ENCODE results near the gene MIOS. TPM values are rescaled to one million over a fixed set of nuclear protein-coding genes. Genes with fewer than 3 reads are reported as not detected.
A peak's percentile ranks its signal among the peaks of the same experiment; 100 is the strongest.

Gene MIOS
- total RNA-seq, 1 experiment from 2014 or later: 31.6 TPM

DNA sequence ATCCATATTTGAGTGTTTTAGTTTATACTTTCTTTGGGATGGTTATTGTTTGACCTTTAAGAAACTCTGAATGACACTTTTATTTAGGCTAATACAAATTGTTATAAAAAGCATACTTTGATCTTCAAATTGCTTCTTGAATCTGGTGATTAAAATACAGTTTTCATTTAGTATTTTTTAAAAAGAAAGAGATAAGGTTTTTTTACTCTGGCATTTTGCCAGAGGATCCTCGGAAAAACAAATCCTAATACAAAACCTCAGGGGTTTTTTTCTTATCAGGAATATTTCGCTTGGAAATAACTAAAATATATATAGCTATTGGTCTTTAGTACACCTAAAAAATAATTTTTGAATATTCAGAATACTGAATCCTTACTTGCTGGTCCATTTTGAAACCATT lies 17.0 kb downstream of the MIOS start:
- no peak for DNase-seq (ENCODE audit: low read depth)

DNA sequence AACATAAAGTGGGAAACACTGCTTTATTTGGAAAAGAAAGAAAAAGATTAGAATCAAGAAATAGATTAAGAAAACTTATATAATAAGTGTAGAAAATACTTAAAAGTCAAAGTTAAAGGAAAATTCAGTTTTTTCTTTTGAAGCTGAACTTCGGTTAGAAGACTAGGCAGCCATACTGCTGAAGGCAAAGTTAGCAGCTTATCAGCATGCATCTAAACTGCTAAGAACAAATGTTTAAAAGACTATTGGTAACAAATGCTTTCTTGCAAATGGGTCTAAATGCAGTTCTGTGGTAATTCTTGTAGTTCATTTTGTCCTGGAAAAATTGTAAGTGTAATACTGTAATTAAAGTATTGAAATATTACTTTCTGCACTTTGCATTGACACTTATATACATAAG lies 18.0 kb downstream of the MIOS start:
- no peak for DNase-seq (ENCODE audit: low read depth)

DNA sequence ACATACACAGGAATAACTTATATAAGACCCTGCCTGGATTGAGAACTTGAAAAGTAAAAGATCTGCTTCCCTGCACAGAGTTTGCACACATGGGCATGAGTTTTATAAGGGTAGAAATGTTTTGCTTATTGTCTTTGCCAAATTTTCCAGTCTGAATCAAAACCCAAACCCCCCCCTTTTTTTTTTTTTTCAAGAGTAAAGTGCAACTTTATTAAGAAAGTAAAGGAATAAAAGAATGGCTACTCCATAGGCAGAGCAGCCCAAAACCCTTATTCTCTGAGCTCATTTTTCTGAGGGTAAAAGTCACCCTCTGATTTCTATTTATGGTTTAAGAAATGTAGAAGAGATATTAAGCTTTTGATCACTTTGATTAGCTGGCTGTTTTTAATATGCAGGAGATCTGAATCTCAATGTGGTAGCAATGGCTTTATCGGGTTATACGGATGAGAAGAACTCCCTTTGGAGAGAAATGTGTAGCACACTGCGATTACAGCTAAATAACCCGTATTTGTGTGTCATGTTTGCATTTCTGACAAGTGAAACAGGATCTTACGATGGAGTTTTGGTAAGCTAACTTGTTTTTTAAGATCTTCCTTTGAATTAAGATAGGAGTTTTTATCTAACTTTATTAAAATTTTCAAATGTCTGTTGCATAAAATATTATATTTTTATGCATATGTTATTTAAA lies 18.7 kb downstream of the MIOS start:
- DNase-seq (ENCODE audit: low read depth): no peak

DNA sequence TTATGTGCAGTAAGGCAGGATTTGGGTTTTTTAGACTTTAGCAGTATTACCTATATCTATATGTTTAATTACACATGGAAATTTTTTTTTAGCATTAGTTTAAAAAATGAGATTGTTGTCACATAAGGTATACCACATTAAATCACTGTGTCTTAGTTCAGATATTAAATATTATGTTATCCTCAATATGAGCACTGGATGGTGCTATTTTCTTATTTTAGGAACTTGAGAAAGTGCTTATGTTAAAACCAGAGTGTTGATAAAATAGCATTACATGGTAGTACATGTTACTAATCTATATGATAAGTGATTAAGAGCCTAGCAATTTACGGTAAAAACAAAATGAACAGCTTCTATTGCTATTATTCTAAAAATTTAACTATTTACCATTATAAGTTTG lies 28.8 kb downstream of the MIOS start:
- peak; percentile 29 for DNase-seq (ENCODE audit: low read depth)

DNA sequence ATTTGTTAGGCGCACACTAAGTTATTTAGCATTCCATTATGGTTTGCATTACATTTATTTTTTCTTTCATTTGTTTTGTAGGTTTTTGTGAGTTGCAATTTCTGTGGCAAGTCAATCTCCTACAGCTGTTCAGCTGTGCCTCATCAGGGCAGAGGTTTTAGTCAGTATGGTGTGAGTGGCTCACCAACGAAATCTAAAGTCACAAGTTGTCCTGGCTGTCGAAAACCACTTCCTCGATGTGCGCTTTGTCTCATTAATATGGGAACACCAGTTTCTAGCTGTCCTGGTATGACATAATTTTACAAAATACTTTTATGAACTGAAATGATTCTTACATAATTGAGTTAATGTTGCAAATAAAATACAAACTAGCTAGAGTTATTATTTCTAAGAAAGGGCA lies 29.5 kb downstream of the MIOS start:
- DNase-seq (ENCODE audit: low read depth): no peak

DNA sequence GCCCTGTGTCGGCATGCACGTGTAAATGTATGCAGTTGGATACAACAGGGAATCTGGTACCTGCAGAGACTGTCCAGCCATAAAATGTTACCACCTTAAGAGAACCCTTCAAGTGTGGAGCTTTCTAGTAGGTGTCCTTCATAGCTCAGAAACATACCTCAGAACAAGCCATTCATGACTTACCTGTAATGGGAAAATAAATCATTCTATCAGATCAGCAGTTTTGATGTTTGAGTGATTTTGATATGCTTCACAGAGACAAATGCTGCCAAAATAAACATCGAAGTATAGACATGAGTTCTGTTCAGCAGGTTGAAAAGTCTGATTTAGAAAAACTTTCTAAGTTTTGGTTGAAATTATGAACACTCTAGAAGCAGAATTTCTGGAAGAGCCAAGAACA lies 40.3 kb downstream of the MIOS start:
- DNase-seq (ENCODE audit: low read depth): no peak

DNA sequence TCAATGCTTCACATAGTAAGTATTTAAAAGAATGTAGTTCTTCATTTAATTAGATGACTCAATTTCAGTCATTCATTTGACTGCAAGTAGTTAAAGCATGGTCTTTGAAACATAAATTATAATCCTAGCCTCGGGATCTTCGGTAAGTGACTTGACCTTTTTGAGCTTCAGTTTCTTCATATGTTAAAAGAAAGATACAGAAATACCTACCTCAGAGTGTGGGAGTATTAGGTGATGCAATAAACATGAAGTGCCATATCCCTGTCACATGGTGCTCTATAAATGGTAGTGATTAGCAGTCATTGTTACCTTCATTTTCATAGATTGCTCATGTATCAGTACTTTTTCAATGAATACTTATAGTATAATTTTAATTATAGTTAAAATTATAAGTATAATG lies 42.6 kb downstream of the MIOS start:
- no peak for DNase-seq (ENCODE audit: low read depth)

DNA sequence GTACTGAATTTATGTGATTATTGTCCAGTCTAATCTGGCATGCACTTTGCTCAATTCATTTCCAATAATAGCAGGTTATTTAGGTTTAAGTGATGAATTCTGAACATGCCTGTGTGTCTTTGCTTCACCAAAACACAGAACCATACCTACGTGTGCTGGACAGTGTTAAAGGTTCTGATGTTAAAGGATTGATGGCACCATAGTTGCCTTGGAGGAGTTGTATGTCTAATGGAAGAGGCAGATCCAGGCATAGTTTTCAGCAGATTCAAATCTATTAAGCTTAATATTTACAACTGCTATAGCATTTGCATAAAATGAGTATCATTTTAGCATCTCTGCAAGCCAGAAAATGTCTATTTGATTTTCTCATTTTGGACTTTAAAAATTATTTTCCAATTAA lies 45.8 kb downstream of the MIOS start:
- no peak for DNase-seq (ENCODE audit: low read depth)

DNA sequence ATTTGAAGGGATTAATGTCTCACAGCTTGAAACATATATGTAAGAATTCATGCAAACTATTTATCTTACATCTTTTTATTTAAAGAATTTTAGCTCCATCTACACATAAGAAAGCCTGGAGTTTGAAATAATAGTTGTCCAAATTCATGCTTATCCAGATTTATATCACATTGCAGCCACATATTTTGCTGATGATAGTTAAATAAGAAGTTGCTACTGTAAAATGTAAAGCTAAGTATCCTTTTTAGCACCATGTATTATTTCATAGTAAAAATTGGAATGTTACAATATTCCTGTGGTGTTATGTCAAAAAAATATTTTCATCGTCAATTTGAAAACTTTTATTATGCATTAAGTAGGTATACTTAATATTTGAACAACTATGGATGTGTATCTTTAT lies 46.5 kb downstream of the MIOS start:
- no peak for DNase-seq (ENCODE audit: low read depth)

DNA sequence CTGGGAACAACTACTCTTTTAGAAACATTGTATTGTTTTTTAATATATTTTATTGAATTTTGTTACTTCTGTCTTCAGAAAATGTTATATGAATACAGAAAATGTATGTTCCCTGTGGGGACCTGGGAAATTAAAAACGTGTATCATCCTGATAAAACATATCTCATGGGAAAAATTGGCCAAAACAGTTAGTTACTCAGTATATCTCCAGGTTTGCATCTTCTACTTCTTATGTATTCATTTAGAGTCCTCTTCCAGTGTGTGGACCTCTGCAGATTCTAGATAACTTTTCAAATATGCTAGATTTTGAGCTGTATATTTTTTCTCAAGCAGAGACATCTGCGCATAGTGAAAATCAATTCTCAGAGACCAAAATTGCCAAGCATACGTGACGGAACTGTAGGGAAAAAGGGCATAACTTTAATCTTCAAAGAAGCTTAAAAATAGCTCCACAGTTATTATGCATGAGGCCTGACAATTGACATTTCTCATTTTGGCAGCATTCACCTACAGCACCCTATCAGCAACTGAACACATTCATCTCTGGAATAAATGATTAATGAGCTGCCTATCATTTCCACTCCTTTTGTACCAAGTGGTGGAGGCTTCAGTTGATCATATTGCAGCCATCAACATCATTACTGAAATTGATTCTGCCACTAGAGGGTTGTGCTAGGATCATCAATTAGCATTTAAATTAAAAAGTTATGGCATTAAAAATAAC lies 47.5 kb downstream of the MIOS start:
- no peak for DNase-seq (ENCODE audit: low read depth)

DNA sequence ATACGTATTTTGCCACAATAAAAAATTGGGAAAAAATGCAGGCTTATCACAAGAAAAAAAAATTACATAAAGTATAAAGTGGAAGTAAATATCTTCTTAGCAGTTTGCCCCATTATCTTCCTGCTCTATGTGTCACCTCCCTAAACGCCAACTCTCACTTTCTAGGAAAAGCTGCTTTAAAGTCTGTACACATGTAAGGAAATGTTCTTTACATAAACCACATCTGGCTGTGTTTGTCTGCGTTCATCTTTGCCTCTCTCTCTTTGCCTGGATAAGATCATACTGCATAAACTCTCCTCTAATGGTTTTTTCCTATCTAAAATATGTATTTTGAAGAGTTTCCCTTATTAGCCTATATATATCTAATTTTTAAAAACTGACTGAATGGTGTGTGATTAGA lies 50.9 kb downstream of the MIOS start:
- DNase-seq (ENCODE audit: low read depth): no peak

DNA sequence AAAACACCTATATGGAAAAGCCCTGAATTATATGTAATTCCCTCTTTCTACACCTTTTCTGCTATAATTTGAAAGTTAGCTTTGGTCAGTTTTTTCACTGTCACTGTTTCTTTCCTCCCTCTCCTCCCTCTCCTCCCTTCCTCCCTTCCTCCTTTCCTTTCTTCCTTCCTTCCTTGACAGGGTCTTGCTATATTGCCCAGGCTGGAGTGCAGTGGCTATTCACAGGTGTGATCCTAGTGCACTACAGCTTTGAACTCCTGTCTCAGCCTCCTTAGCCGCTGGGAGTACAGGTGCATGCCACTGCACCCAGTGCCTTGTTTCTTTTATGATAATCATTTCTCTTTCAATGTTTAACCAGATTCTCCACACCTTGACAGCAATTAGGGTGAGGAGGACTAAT lies 51.7 kb downstream of the MIOS start:
- no peak for DNase-seq (ENCODE audit: low read depth)

DNA sequence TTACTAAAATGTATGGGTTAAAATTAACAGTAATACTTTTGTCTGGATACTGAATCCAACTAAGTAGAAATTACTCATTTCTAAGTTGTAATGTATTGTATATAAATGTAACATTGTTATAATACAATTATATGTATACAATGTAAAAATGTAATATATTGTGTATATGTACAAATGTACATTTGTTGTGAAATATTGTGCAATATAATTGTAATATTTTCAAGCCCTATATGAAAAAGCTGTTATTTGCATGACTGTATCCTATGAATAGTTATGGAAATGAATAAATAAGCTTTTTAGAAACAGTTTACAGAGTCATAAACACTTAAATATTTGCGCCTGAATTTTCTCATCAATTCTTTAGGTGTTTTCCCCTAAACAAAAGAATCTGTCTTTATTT lies 53.6 kb downstream of the MIOS start:
- DNase-seq (ENCODE audit: low read depth): no peak

DNA sequence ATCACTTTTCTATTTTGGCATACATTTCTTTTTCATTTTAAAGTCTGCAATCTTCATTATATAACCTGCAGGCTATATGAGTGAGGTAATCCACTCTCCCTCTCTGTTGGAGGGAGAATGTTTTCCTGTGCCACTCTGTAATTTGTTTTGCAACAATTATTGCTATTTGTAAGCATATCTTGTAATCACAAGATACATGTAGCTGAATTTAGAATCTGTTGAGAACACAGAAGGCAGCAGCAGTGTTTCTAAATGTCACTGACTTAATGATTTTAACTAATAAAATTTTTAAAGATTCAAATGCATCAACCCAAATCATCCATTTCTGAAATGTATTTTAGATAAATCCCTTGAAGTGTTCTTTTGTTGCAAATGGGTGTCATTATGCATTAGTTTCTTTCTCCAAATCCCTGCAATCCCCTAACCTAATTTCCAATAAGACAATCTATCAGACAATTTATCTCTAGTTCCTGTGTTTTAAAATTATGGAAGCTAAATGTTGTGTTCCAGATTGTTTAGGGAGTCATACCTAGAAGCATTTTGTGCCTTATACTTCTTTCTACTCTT lies 54.0 kb downstream of the MIOS start:
- DNase-seq (ENCODE audit: low read depth): no peak

DNA sequence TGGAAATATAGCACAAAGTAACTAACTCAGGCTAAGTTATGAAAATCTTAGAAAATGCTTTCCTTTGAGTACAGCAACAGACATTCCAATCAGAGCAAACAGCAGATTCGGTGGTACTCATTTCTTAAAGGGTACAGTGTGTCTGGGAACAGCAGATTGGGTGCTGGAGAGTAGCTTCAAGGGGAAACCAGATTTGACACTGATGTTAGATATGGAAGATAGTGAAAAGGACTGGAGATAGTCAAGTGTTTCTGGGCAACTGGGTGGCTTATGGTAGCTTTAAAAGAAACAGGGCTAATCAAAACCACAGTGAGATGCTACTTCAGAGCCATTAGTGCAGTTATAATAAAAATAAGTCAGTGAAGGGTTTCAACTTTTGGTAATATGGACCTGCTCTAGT lies 61.8 kb downstream of the MIOS start:
- no peak for DNase-seq (ENCODE audit: low read depth)

DNA sequence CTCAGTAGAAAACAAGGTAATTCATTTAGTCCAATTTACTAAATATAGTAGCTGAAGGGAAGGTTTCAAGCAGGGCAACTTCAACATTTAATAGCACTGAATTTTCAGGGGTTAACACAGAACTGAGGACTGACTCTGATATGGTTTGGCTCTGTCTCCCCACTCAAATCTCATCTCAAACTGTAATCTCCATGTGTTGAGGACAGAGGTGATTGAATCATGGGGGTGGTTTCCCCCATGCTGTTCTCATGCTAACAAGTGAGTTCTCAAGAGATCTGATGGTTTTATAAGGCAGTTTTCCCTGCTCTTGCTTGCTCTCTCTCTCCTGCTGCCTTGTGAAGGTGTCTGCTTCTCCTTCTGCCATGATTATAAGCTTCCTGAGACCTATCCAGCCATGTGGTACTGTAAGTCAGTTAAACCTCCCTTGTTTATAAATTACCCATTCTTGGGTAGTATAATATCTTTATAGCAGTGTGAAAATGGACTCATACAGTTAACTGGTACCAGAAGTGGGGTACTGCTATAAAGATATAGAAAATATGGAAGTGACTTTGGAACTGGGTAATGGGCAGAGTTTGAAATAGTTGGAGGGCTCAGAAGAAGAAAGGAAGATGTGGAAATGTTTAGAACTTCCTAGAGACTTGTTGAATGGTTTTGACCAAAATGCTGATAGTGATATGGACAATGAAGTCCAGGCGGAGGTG lies 64.1 kb downstream of the MIOS start:
- no peak for DNase-seq (ENCODE audit: low read depth)

DNA sequence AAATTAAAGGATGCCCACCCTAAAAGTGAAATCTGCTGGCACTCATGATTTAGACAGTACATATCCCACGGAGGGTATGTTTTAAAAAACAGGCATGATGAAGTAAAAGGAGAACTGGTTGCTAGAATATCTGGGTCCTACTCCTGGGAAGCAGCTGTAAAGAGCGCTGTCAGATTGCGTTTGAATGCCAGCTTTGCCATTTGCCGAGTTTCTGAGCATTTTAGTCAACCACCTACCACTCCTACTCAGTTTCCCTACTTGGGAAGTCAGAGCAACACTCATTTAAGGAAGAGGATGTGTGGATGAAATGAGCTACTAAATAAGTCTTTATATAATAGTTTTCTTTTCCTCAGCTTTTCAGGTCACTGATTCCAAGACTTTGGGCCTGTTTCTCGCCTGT lies 72.7 kb downstream of the MIOS start:
- DNase-seq (ENCODE audit: low read depth): peak; percentile 19

DNA sequence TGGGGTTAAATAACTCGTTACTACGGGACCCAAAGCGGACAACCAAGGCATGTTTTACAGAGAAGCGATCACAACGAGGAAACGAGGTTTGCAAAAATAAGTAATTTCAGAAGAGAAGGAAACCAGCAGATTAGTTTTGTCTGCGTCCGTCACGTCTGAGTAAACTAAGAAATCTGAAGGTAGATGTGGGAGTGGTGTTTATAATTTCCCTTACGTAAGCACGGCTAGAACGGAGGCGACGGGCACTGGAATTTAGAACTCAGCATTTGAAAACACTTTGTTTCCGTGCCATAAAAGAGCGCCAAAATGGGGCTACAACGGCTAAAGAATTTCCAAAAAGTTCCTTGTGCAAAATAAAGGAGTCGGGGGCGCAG lies 73.2 kb downstream of the MIOS start:
- DNase-seq (ENCODE audit: low read depth): peak; percentile 57

DNA sequence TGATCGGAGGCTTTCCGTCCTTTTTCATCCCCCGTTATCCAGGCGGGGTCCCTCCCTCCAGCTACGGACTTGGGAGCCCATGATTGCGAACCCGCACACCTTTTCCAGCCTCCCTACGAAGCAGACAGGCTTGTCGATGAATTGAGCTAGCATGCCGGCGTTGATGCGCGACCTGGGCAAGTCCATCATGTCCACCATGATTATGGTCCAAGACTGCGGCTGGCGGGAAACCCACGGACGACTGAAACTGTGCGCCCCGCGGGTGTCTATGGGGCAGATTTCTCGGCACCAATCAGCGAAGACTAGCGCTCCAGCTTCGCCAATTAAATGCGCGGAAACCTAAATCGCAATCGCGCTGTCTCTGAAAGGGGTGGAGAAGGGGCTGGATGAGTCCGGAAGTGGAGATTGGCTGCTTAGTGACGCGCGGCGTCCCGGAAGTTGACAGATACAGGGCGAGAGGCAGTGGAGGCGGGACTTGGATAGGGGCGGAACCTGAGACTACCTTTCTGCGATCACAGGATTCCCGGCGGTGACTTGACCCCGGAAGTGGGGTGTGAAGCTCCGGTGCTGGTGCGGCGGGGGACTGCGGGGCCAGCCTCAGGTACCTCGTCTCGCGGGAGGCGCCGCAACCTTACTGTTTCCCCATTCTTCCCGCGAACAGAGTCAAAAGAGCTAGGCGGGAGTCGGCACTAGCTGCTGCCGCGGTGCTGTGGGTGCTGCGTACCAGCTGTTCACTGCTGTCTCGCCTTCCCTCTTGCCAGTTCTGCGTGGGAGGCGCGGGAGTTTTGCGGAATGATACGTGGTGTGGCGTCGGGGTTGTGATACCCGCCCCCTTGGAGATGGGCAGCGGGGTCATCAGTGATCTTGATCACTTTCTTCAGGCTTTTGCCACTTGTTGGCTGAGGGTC lies 73.8 kb downstream of the MIOS start, which contains the start of gene UMAD1:
Gene UMAD1, plus strand, starts transcription at position 532 of the 908 bp plus-strand sequence. CDS start 32,620 bp downstream, outside the sequence.
- DNase-seq (ENCODE audit: low read depth): peak; percentile 100

DNA sequence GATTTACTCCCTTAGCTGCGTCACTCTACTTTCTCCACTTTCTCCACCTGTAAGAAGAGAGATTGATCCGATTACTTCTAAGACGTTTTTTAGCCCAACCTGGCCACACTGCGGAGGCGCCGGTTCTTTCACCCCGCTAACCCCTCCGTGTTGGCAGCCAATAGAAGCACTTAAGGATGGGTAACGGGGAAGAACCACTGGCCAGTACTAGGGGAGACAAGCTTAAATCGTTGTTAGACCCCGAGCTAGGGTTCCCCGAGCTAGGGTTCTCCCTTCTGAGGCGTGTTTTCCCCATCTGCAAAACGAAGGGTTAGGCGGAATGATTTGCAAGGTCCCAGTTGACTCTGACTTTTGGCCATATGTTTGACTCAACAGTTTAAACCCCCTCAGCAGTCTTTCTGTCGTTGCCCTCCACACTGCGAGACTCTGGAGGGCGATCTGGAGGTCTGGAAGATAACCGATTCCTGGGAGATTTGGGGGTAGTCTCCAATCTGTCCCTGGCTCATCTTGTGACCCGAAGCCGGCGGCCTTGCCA lies 74.5 kb downstream of the MIOS start:
- no peak for DNase-seq (ENCODE audit: low read depth)

DNA sequence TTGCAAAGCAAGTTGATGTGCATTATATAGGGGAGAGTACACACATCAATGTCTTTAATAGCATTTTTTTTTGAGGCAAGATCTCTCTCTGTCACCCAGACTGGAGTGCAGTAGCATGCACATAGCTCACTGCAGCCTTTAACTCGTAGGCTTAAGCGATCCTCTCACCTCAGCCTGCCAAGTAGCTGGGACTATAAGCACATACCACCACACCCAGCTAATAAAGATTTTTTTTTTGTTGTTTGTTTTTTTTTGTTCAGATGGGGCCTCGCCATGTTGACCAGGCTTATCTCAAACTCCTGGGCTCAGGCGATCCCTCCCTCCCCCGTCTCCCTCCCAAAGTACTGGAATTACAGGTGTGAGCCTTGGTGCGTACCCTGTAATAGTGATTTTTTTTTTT lies 75.4 kb downstream of the MIOS start:
- DNase-seq (ENCODE audit: low read depth): no peak

Measured in M059J (cell line).